ENCODE measurements around the gene GALNT2. TPM values are rescaled to one million over a fixed set of nuclear protein-coding genes. Genes with fewer than 3 reads are reported as not detected.
A peak's percentile ranks its signal among the peaks of the same experiment; 100 is the strongest.

The GALNT2 gene
- total RNA-seq, 1 experiment from 2014 or later, result 114 TPM

- POLR2A ChIA-PET, result interaction anchor here (1.6 kb wide), 1 partner anchor 9 kb away, joined by 6 read pairs; no protein-coding TSS in a partner anchor
- intact Hi-C loops (cut with micrococcal nuclease), result no loop called here
- H3K4me1 Mint-ChIP-seq (ENCODE audit: insufficient read depth, unreplicated experiment), result peaks cover 20% of the 10 kb centered on the region
Measured at GRCh38 chr1:230139741-230140140, 72.7 kb downstream of the GALNT2 start.

GRCh38 chr1:230140221-230141020, 73.4 kb downstream of the GALNT2 start:
- Mint-ChIP-seq H3K27me3 (ENCODE audit: insufficient read depth, unreplicated experiment) (no peaks in the 10 kb centered on the region), H3K4me1 (ENCODE audit: insufficient read depth, unreplicated experiment) (peaks cover 20% of the 10 kb centered on the region), H3K36me3 (ENCODE audit: insufficient read depth, unreplicated experiment) (peaks cover 20% of the 10 kb centered on the region), H3K9me3 (ENCODE audit: unreplicated experiment) (no peaks in the 10 kb centered on the region), H3K4me3 (ENCODE audit: unreplicated experiment) (no peak overlapping the region), H3K27ac (ENCODE audit: low read depth, unreplicated experiment) (peak overlapping the region; percentile 9)
- DNase-seq (ENCODE audit: unreplicated experiment), result no peak
- intact Hi-C loops (cut with micrococcal nuclease), result no loop called here
- no peak for TF ChIP-seq CTCF (IDR thresholded peaks at IDR 0.05; ENCODE audit: unreplicated experiment)
- no TSS peak for BruUV-seq (replicated peaks)
- ChIA-PET CTCF (interaction anchor here (0.6 to 1.0 kb wide), 3 partner anchors 13 to 34 kb away, joined by 3 to 4 read pairs (median 3); no protein-coding TSS in a partner anchor), POLR2A (interaction anchor here (0.6 to 1.6 kb wide), 3 partner anchors 10 to 513 kb away, joined by 3 to 6 read pairs (median 3); no protein-coding TSS in a partner anchor)

More at GRCh38 chr1:230139741-230140140, 72.7 kb downstream of the GALNT2 start:
- Mint-ChIP-seq H3K9me3 (ENCODE audit: unreplicated experiment) (no peaks in the 10 kb centered on the region), H3K36me3 (ENCODE audit: insufficient read depth, unreplicated experiment) (peaks cover 24% of the 10 kb centered on the region), H3K4me3 (ENCODE audit: unreplicated experiment) (no peak overlapping the region), H3K27ac (ENCODE audit: low read depth, unreplicated experiment) (no peak overlapping the region), H3K27me3 (ENCODE audit: insufficient read depth, unreplicated experiment) (no peaks in the 10 kb centered on the region)
- no peak for DNase-seq (ENCODE audit: unreplicated experiment)
- TF ChIP-seq CTCF (IDR thresholded peaks at IDR 0.05; ENCODE audit: unreplicated experiment), result no peak
- CTCF ChIA-PET, result interaction anchor here (0.6 to 1.5 kb wide), 2 partner anchors 30 to 424 kb away, joined by 3 to 4 read pairs; no protein-coding TSS in a partner anchor
- BruUV-seq (replicated peaks), result no TSS peak

- no peak for TF ChIP-seq CTCF (IDR thresholded peaks at IDR 0.05; ENCODE audit: unreplicated experiment)
- Mint-ChIP-seq H3K27me3 (ENCODE audit: insufficient read depth, unreplicated experiment) (no peaks in the 10 kb centered on the region), H3K4me3 (ENCODE audit: unreplicated experiment) (no peak overlapping the region), H3K36me3 (ENCODE audit: insufficient read depth, unreplicated experiment) (peaks cover 18% of the 10 kb centered on the region), H3K27ac (ENCODE audit: low read depth, unreplicated experiment) (peak overlapping the region; percentile 9), H3K4me1 (ENCODE audit: insufficient read depth, unreplicated experiment) (peaks cover 20% of the 10 kb centered on the region), H3K9me3 (ENCODE audit: unreplicated experiment) (no peaks in the 10 kb centered on the region)
- no TSS peak for BruUV-seq (replicated peaks)
- CTCF ChIA-PET, result interaction anchor here (0.6 to 1.0 kb wide), 3 partner anchors 12 to 35 kb away, joined by 3 read pairs; no protein-coding TSS in a partner anchor
- intact Hi-C loops (cut with micrococcal nuclease), result no loop called here
- POLR2A ChIA-PET, result interaction anchor here (0.6 to 1.6 kb wide), 3 partner anchors 10 to 156 kb away, joined by 3 to 6 read pairs (median 3); no protein-coding TSS in a partner anchor
- DNase-seq (ENCODE audit: unreplicated experiment), result peak; percentile 45
Measured at GRCh38 chr1:230141021-230141648, 74.1 kb downstream of the GALNT2 start.
